Brain microvascular endothelial cell (primary cell): ENCODE measurements around the gene RHBDD1.

Experiments used
- DNase-seq: peaks from one replicate; pipeline ENCODE4 v3.0.0-alpha.2; 2020
- H3K27ac ChIP-seq: fragments of 250-450 bp; sonication (Bioruptor Pico); 2 replicates; pipeline ENCODE4 v1.5.1; 2020; ENCODE audit warnings: mild to moderate bottlenecking, moderate library complexity
- H3K27me3 ChIP-seq: fragments of 250-450 bp; sonication (Bioruptor Pico); replicated peaks from 2 replicates; pipeline ENCODE4 v1.5.1; 2020; ENCODE audit warnings: mild to moderate bottlenecking
- H3K36me3 ChIP-seq: fragments of 250-450 bp; sonication (Bioruptor Pico); replicated peaks from 2 replicates; pipeline ENCODE4 v1.5.1; 2020; ENCODE audit warnings: mild to moderate bottlenecking
- H3K4me3 ChIP-seq: 2 replicates; pipeline ENCODE4 v1.5.1; 2011; ENCODE audit warnings: low read depth, mild to moderate bottlenecking, control low read depth, low read length, moderate library complexity
- in situ Hi-C: cut with HindIII; loops from 2 replicates; pipeline ENCODE4 v1.10.0; 2017; ENCODE audit warnings: low sequenced_read_pairs, low pct_ligation_motif_present
- TF ChIP-seq, protein P1 (sequence below): IDR thresholded peaks from 2 replicates; pipeline ENCODE4 v1.5.1; 2011; ENCODE audit warnings: low read depth, mild to moderate bottlenecking, moderate library complexity, low read length, control low read depth, inconsistent platforms; ENCODE audit errors: missing control alignments

The RHBDD1 gene, protein sequence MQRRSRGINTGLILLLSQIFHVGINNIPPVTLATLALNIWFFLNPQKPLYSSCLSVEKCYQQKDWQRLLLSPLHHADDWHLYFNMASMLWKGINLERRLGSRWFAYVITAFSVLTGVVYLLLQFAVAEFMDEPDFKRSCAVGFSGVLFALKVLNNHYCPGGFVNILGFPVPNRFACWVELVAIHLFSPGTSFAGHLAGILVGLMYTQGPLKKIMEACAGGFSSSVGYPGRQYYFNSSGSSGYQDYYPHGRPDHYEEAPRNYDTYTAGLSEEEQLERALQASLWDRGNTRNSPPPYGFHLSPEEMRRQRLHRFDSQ

GRCh38 chr2:226835796-226836547, at the start of gene RHBDD1:
Gene RHBDD1, plus strand, starts transcription at chr2:226836054. Its CDS starts 28,640 bp downstream, at chr2:226864694.
- peak; percentile 92 for DNase-seq
- TF ChIP-seq, protein P1, sequence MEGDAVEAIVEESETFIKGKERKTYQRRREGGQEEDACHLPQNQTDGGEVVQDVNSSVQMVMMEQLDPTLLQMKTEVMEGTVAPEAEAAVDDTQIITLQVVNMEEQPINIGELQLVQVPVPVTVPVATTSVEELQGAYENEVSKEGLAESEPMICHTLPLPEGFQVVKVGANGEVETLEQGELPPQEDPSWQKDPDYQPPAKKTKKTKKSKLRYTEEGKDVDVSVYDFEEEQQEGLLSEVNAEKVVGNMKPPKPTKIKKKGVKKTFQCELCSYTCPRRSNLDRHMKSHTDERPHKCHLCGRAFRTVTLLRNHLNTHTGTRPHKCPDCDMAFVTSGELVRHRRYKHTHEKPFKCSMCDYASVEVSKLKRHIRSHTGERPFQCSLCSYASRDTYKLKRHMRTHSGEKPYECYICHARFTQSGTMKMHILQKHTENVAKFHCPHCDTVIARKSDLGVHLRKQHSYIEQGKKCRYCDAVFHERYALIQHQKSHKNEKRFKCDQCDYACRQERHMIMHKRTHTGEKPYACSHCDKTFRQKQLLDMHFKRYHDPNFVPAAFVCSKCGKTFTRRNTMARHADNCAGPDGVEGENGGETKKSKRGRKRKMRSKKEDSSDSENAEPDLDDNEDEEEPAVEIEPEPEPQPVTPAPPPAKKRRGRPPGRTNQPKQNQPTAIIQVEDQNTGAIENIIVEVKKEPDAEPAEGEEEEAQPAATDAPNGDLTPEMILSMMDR: no peak
- Histone ChIP-seq H3K36me3 (no peaks in the 10 kb centered on the region), H3K27ac (peak within 1 kb of the TSS; percentile 96), H3K27me3 (no peaks in the 10 kb centered on the region), H3K4me3 (peak within 1 kb of the TSS; percentile 68)
- in situ Hi-C loops: no loop called here

DNA sequence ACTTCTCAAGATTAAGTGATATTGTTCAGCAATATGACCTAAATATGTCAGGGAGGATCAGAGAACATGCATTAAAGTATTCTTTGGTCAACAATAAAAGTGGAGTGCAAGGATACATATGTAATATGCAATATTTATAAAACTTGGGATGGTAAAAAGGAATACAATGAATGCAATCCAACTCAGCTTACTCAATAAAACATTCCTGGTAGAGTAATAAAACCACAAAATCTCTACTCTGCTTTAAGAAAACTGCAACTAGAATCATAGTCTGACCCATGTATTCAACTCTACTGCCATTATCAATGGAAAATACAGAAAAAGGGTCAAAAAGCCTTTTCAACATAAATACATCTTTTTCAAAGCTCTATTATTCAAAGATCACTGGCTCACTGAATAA, 47.8 kb upstream of the RHBDD1 start:
- Histone ChIP-seq H3K36me3 (no peaks in the 10 kb centered on the region), H3K4me3 (no peak overlapping the region), H3K27me3 (no peaks in the 10 kb centered on the region), H3K27ac (no peak overlapping the region)
- no peak for DNase-seq
- in situ Hi-C loops: no loop called here
- TF ChIP-seq, protein P1: no peak

GRCh38 chr2:226788881-226789490, 46.9 kb upstream of the RHBDD1 start:
- Histone ChIP-seq H3K36me3 (no peaks in the 10 kb centered on the region), H3K27me3 (no peaks in the 10 kb centered on the region), H3K27ac (no peak overlapping the region), H3K4me3 (no peak overlapping the region)
- in situ Hi-C loops: no loop called here
- TF ChIP-seq, protein P1: no peak
- DNase-seq: no peak

- Histone ChIP-seq H3K36me3 (no peaks in the 10 kb centered on the region), H3K4me3 (no peak overlapping the region), H3K27ac (no peak overlapping the region), H3K27me3 (no peaks in the 10 kb centered on the region)
- in situ Hi-C loops: no loop called here
- TF ChIP-seq, protein P1: no peak
- DNase-seq: no peak
These were observed 45.8 kb upstream of the RHBDD1 start for GRCh38 chr2:226790011-226790410.

- Histone ChIP-seq H3K27me3 (no peaks in the 10 kb centered on the region), H3K36me3 (peaks cover 4% of the 10 kb centered on the region), H3K27ac (no peak overlapping the region), H3K4me3 (no peak overlapping the region)
- TF ChIP-seq, protein P1: no peak
- DNase-seq: no peak
- in situ Hi-C loops: no loop called here
These were observed 45.4 kb upstream of the RHBDD1 start for GRCh38 chr2:226790431-226790830.
